Small intestine (tissue), 16 donors: ENCODE results near the gene GBA3. TPM values are rescaled to one million over a fixed set of nuclear protein-coding genes. Genes with fewer than 3 reads are reported as not detected.
A peak's percentile ranks its signal among the peaks of the same experiment; 100 is the strongest.

Experiments used
- DNase-seq, 2 donors: peaks; one replicate each; pipeline versions ENCODE4 v3.0.0 to v3.0.0-alpha.2; 2013
- FAIRE-seq: peaks from 2 replicates; lab custom pipeline; 2012; peaks lifted over from hg19 to GRCh38; lab: Jason Lieb, UNC
- H3K27ac ChIP-seq, 3 donors: one replicate each; pipeline ENCODE4 v1.5.1; 2013; ENCODE audit warnings: low read length in 2 of 3, mild to moderate bottlenecking in 2 of 3, control low read depth in 1 of 3, inconsistent platforms in 1 of 3, low read depth in 1 of 3, moderate library complexity in 1 of 3
- H3K27me3 ChIP-seq, 3 donors: one replicate each; pipeline ENCODE4 v1.6.1; 2013; ENCODE audit warnings: low read length in 3 of 3, inconsistent platforms in 1 of 3; ENCODE audit not compliant: control insufficient read depth in 3 of 3, insufficient read depth in 3 of 3
- H3K36me3 ChIP-seq, 3 donors: one replicate each; pipeline ENCODE4 v1.6.1; 2013; ENCODE audit warnings: low read length in 3 of 3, inconsistent platforms in 1 of 3, low read depth in 1 of 3, mild to moderate bottlenecking in 1 of 3, moderate library complexity in 1 of 3; ENCODE audit not compliant: control insufficient read depth in 3 of 3, insufficient read depth in 2 of 3
- H3K4me1 ChIP-seq, 3 donors: one replicate each; pipeline ENCODE4 v1.6.1; 2013; ENCODE audit warnings: low read length in 2 of 3, inconsistent platforms in 1 of 3, low read depth in 1 of 3, mild to moderate bottlenecking in 1 of 3, moderate library complexity in 1 of 3; ENCODE audit not compliant: control insufficient read depth in 3 of 3, insufficient read depth in 2 of 3
- H3K4me3 ChIP-seq, 3 donors: one replicate each; pipeline ENCODE4 v1.5.1; 2013; ENCODE audit warnings: low read length in 3 of 3, control low read depth in 1 of 3, inconsistent platforms in 1 of 3, low read depth in 1 of 3, mild to moderate bottlenecking in 1 of 3, moderate library complexity in 1 of 3
- H3K9me3 ChIP-seq, 2 donors: one replicate each; pipeline ENCODE4 v1.6.1; 2013; ENCODE audit warnings: low read depth in 1 of 2, low read length in 1 of 2; ENCODE audit not compliant: control insufficient read depth in 2 of 2, insufficient read depth in 1 of 2
- WGBS, 3 donors: extraction: QIAGEN DNeasy Blood & Tissue Kit; methylation state at CpG; one replicate each; pipeline ENCODE4 v1.1.7; 2013; 5-methylcytosine and 5-hydroxymethylcytosine counted together
- long read RNA-seq, 10 donors: transcript quantifications; one replicate each; lab custom pipeline, GENCODE V29; 2026
- polyA plus RNA-seq, 4 donors: library from polyadenylated mRNA; stranded (reverse) in 3 of 4; unstranded in 1 of 4; fragments of 200-250 nt in 3 of 4; fragments of 120-200 nt in 1 of 4; gene quantifications; one replicate each; pipeline versions ENCODE4 v1.2.1 to v1.2.3, GENCODE V29; 2013
- donor health status: healthy with polysubstance abuse.
- donor health status: control.
- donor health status: control.
- donor health status: Bipolar disorder and iron deficiency.
- donor health status: healthy.

GBA3 gene
- 100 to 1,000 TPM in 3 of 4 donors, 10 to 100 TPM in 1; 91.9 to 589 (median 179) TPM for polyA plus RNA-seq
- long read RNA-seq, donor 1, transcript GBA3-203 (5 exons, 2,164 nt) = major isoform, 56 of 127 reads
- long read RNA-seq, donor 1, transcript GBA3-201 (3 exons, 1,232 nt) = minor isoform, 11 of 127 reads
- long read RNA-seq, donor 1, partial matches to known transcripts = 60 of 127 reads
- long read RNA-seq, donor 1, other reads (novel, unspliced or antisense) = 0 of 127 reads
- long read RNA-seq, donor 2, transcript GBA3-203 (5 exons, 2,164 nt) = major isoform, 14 of 14 reads
- long read RNA-seq, donor 2, partial matches to known transcripts = 0 of 14 reads
- long read RNA-seq, donor 2, other reads (novel, unspliced or antisense) = 0 of 14 reads
- long read RNA-seq, donor 3, transcript GBA3-203 (5 exons, 2,164 nt) = major isoform, 8 of 15 reads
- long read RNA-seq, donor 3, partial matches to known transcripts = 6 of 15 reads
- long read RNA-seq, donor 3, other reads (novel, unspliced or antisense) = 0 of 15 reads
- long read RNA-seq, donor 4 = 0 reads
- long read RNA-seq, donor 5, transcript GBA3-203 (5 exons, 2,164 nt) = major isoform, 8 of 9 reads
- long read RNA-seq, donor 5, partial matches to known transcripts = 0 of 9 reads
- long read RNA-seq, donor 5, other reads (novel, unspliced or antisense) = 0 of 9 reads
- long read RNA-seq, donor 6, transcript GBA3-203 (5 exons, 2,164 nt) = major isoform, 22 of 61 reads
- long read RNA-seq, donor 6, partial matches to known transcripts = 28 of 61 reads
- long read RNA-seq, donor 6, other reads (novel, unspliced or antisense) = 8 of 61 reads
- long read RNA-seq, donor 7 = 0 reads
- long read RNA-seq, donor 8 = 0 reads
- long read RNA-seq, donor 9, transcript GBA3-203 (5 exons, 2,164 nt) = major isoform, 9 of 10 reads
- long read RNA-seq, donor 9, partial matches to known transcripts = 0 of 10 reads
- long read RNA-seq, donor 9, other reads (novel, unspliced or antisense) = 0 of 10 reads
- long read RNA-seq, donor 10, transcript GBA3-203 (5 exons, 2,164 nt) = major isoform, 9 of 14 reads
- long read RNA-seq, donor 10, partial matches to known transcripts = 0 of 14 reads
- long read RNA-seq, donor 10, other reads (novel, unspliced or antisense) = 5 of 14 reads

GRCh38 chr4:22692736-22693135 lies at the start of gene GBA3:
GBA3 (plus strand) TSS chr4:22692937.
- peak; percentile 75 to 95 for DNase-seq
- no peaks in the 10 kb centered on the region for H3K27me3 ChIP-seq
- peak within 1 kb of the TSS in 2 of 3 donors; percentile 52 to 60 for H3K4me3 ChIP-seq
- peaks cover 0 to 23% (median 0%) of the 10 kb centered on the region in 3 donors for H3K4me1 ChIP-seq
- H3K9me3 ChIP-seq = no peaks in the 10 kb centered on the region
- H3K36me3 ChIP-seq = peaks cover 0 to 3% (median 0%) of the 10 kb centered on the region in 3 donors
- FAIRE-seq = no peak
- 16 to 45% (median 44%) methylated on average over 1 of the region's 1 CpG for WGBS, 3 donors
- H3K27ac ChIP-seq = peak within 1 kb of the TSS; percentile 21 to 76 (median 37)

GRCh38 chr4:22643952-22644351 lies 48.8 kb upstream of the GBA3 start:
- FAIRE-seq (no peak), DNase-seq (no peak)
- Histone ChIP-seq H3K4me3 (no peak overlapping the region), H3K27ac (no peak overlapping the region), H3K4me1 (no peaks in the 10 kb centered on the region), H3K9me3 (peaks cover 0 to 5% of the 10 kb centered on the region in 2 donors), H3K36me3 (no peaks in the 10 kb centered on the region), H3K27me3 (no peaks in the 10 kb centered on the region)
- 91 to 94% (median 92%) methylated on average over 4 of the region's 4 CpGs for WGBS, 3 donors

GRCh38 chr4:22645481-22646182 lies 47.1 kb upstream of the GBA3 start:
- H3K36me3 ChIP-seq = no peaks in the 10 kb centered on the region
- DNase-seq = no peak
- no peak overlapping the region for H3K27ac ChIP-seq
- no peaks in the 10 kb centered on the region for H3K9me3 ChIP-seq
- no peaks in the 10 kb centered on the region for H3K27me3 ChIP-seq
- WGBS, 3 donors = 77 to 80% (median 79%) methylated on average over 1 of the region's 1 CpG
- H3K4me3 ChIP-seq = no peak overlapping the region
- FAIRE-seq = no peak
- H3K4me1 ChIP-seq = no peaks in the 10 kb centered on the region

- Histone ChIP-seq H3K4me1 (no peaks in the 10 kb centered on the region), H3K27ac (no peak overlapping the region), H3K27me3 (no peaks in the 10 kb centered on the region), H3K9me3 (no peaks in the 10 kb centered on the region), H3K4me3 (no peak overlapping the region), H3K36me3 (no peaks in the 10 kb centered on the region)
- no peak for FAIRE-seq
- DNase-seq = no peak
- 85 to 89% (median 85%) methylated on average over 8 of the region's 8 CpGs for WGBS, 3 donors
Measured at GRCh38 chr4:22648996-22649395, 43.7 kb upstream of the GBA3 start.

GRCh38 chr4:22650771-22651170 lies 42.0 kb upstream of the GBA3 start:
- Histone ChIP-seq H3K27me3 (no peaks in the 10 kb centered on the region), H3K36me3 (no peaks in the 10 kb centered on the region), H3K9me3 (no peaks in the 10 kb centered on the region), H3K4me3 (no peak overlapping the region), H3K27ac (no peak overlapping the region), H3K4me1 (no peaks in the 10 kb centered on the region)
- no peak for DNase-seq
- no peak for FAIRE-seq

GRCh38 chr4:22653752-22654151 lies 39.0 kb upstream of the GBA3 start:
- 78 to 86% (median 80%) methylated on average over 3 of the region's 3 CpGs for WGBS, 3 donors

GRCh38 chr4:22661443-22661842 lies 31.3 kb upstream of the GBA3 start:
- peaks cover 0 to 3% (median 0%) of the 10 kb centered on the region in 3 donors for H3K4me1 ChIP-seq
- H3K4me3 ChIP-seq = no peak overlapping the region
- peaks cover 0 to 3% of the 10 kb centered on the region in 2 donors for H3K9me3 ChIP-seq
- H3K36me3 ChIP-seq = no peaks in the 10 kb centered on the region
- H3K27me3 ChIP-seq = no peaks in the 10 kb centered on the region
- no peak for FAIRE-seq
- WGBS, 3 donors = 76 to 82% (median 78%) methylated on average over 6 of the region's 6 CpGs
- no peak overlapping the region for H3K27ac ChIP-seq
- DNase-seq = no peak

More at GRCh38 chr4:22653752-22654151, 39.0 kb upstream of the GBA3 start:
- Histone ChIP-seq H3K4me1 (no peaks in the 10 kb centered on the region), H3K27me3 (no peaks in the 10 kb centered on the region), H3K9me3 (no peaks in the 10 kb centered on the region), H3K27ac (no peak overlapping the region), H3K4me3 (no peak overlapping the region), H3K36me3 (no peaks in the 10 kb centered on the region)
- DNase-seq (no peak), FAIRE-seq (no peak)
